Vagina (tissue), 2 donors: Measurements from ENCODE around the gene ZNF407.

Experiments
- CTCF ChIP-seq, 3 experiments: fragments of 450-650 bp in 2 of 3; fragments of 200-600 bp in 1 of 3; sonication (generic) in 1 of 3; IDR thresholded peaks; one replicate each; pipeline ENCODE4 v1.5.1; 2017 to 2019; ENCODE audit warnings: antibody characterized with exemption in 3 of 3, mild to moderate bottlenecking in 2 of 3, moderate library complexity in 2 of 3
- POLR2AphosphoS5 ChIP-seq, 2 donors: sonication (generic); formaldehyde crosslinking; IDR thresholded peaks; one replicate each; pipeline ENCODE4 v1.9.0; 2017; ENCODE audit warnings: antibody characterized with exemption in 2 of 2, mild to moderate bottlenecking in 2 of 2, low read depth in 1 of 2; ENCODE audit not compliant: insufficient read depth in 1 of 2

GRCh38 chr18:75003039-75003438 is 405.4 kb downstream of the ZNF407 start:
- no peak for TF ChIP-seq CTCF (IDR thresholded peaks at IDR 0.05)
- no peak for TF ChIP-seq POLR2AphosphoS5 (IDR thresholded peaks at IDR 0.05; ENCODE audit: insufficient read depth in 1 of 2, low read depth in 1 of 2)
